Activated T-helper 1 cell treated with Interleukin-2 at 50 U/mL for 16 hours (primary cell): ENCODE results near the gene RPS6KB2.
"Not testable (repeated sequence)": the region's sequence is repeated elsewhere in the genome, so short reads cannot be mapped to it uniquely, and the experiment has no call there.

Experiments
- DNase-seq: peaks from one replicate; pipeline ENCODE4 v3.0.0-alpha.2; 2020; ENCODE audit warnings: low read depth

The RPS6KB2 gene

DNA sequence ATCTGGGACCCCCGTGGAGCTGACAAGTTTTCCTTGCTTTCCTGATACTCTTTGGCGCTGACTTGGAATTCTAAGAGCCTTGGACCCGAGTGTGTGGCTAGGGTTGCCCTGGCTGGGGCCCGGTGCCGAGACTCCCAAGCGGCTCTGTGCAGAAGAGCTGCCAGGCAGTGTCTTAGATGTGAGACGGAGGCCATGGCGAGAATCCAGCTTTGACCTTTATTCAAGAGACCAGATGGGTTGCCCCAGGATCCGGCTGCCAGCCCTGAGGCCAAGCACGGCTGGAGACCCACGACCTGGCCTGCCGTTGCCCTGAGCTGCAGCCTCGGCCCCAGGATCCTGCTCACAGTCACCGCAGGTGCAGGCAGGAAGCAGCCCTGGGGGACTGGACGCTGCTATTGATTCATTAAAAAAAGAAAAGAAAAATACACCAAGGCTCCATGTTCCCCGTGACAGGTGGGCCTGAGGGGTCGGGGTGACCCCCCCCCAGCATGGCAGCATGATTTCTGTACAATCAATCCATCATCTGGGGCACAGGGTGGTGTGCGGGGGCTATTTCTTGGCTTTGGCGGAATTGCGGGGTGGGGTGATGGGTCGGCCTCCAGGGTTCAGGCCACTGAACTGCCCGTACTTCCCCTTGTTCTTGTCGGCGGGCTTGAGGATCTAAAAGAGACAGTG, 30.2 kb upstream of the RPS6KB2 start:
- no peak for DNase-seq

DNA sequence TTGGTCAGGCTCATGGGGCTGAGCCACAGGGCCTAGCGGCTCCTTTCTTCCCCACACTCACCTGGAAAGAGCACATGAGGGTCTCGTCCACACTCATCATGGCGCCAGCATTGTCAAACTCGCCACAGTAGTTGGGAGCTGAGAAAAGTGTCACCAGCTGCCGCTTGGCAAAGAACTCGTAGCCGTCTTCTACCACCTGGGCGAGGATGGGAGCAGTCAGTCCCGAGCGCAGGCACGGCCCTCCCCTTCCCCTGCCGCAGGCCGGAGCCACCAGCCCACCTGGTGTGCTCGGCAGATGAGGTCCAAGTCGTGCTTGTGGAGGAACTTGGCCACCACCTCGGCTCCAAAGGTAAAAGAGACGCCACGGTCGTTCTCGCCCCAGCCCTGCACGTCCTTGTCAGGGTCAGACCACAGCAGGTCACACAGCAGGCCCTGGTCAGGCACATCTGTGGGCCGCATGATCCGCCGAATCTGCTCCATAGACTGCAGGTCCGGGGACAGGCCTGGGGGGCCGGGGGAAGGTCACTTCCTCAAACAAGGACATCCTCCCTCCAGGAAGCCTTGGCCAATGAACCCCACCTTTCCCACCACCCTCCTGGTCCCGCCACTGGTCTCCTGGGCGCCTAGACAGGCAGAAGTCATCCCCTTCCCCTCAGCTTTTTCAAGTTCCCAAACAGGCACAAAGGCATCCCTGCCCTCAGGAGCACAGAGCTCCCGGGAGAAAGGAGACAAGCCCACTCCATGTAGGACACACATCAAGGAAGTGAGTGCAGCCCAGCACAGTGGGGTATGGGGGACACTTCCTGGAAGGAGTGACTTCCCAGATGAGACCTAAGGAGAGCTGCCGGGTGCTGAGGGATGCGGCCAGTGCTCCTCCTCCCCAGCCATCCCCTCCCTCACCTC, 29.4 kb upstream of the RPS6KB2 start:
- DNase-seq, result no peak

DNA sequence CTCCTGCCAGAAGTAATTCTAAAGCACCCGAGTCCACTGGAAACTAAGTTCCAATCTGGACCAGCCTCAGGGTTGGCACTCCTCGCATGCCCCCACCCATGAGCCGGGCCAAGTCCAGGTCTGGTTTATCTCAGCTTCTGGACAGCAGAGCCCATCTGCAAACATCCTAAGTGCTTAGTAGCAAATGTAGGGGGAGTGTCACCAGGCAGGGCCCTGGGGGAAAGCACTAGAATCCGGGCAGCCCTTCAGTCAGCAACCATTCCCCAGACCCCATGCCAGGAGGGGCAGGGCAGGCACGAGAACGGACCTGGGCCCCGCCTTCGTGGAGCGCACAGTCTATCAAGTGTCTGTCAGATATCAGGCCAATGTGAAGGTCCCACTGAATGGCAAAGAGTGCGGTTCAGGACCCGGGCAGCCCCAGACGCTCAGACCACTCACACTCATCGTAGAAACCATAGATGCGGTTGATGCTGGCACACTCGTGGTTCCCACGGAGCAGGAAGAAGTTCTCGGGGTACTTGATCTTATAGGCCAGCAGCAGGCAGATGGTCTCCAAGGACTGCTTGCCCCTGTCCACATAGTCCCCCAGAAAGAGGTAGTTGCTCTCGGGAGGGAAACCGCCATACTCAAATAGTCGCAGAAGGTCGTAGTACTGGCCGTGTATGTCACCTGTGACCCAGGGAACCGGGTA, 27.9 kb upstream of the RPS6KB2 start:
- no peak for DNase-seq

DNA sequence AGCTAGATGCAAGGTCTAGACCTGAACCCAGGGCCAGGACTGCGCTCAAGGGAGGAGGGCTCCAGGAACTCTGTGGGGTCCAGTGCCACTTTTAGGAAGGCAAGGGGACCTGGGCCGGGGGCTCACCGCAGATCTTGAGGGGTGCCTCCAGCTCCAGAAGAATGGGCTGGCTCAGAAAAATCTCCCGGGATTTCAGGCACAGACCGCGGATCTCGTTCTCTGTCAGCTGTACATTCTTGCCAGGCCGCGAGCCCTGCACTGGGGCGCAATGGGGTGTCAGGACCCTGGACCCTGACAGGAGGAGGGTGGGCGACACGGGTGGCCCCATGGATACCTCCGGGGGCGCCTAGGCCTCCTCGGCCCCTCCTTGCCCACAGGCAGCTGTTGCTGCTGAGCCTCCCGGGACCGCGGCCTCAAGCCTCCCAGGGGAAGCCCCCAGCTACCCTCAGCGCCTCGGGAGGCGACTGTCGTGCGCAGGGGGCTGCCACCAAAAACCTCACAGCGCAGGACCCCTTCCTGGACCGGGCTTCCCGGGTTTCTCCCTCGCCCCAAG, 27.3 kb upstream of the RPS6KB2 start:
- no peak for DNase-seq

DNA sequence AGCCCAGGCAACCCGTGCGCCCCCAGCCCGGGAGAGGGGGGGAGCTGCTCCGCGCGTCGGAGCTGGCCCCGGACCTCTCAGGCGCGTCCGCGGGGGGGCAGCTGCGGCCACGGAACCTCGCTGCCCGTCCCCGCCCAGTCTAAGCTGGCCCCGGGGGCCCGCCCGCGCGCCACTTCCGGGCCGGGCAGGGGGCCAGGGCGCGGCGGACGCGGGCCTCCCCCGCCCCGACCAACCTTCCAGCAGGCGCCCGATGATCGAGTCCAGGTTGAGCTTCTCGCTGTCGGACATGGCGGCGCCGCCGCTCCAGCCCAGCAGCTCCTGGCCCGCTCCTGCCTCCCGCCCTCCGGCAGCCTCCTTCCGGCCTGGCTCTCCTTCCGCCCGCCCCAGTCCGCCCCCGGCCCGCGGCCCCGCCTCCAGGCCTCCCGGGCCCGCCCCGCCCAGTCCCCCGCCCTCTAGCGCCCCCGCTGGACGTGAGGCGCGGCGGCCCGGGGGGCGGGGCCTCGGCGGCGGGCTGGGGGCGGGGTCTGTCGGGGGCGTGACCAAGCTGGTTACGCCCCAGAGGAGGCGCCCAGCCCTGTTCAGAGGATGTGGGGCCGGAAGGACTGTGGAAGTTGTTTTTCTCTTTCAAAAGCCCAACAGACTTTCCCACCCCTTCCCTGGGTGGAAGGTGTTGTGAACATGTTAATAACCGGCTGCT, 26.7 kb upstream of the RPS6KB2 start, which contains the start of gene PPP1CA:
Gene PPP1CA, minus strand, starts transcription at position 364 of the 697 bp plus-strand sequence. Its CDS starts 76 bp downstream, at position 288.
- peak; percentile 90 for DNase-seq

DNA sequence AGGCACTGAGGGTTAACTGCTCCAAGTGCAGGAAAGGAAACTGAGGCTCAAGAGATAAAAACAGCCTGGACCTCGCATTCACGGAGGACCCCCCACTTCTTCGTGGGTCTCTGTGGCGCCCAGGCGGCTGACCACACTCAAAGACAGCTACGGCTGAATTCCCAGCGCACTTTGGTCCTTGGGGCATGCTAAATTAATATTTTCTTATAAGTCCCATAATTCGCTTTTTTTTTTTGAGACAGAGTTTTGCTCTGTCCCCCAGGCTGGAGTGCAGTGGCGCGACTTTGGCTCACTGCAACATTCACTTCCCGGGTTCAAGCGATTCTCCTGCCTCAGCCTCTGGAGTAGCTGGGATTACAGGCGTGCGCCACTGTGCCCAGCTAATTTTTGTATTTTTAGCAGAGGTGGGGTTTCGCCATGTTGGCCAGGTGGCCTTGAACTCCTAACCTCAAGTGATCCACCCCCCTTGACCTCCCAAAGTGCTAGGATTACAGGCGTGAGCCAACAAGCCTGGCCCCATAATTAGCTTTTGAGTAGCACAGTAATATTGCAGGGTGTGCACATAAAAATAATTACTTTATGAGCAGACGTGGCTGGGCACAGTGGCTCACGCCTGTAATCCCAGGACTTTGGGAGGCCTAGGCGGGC, 26.0 kb upstream of the RPS6KB2 start:
- DNase-seq, result not testable (repeated sequence)

DNA sequence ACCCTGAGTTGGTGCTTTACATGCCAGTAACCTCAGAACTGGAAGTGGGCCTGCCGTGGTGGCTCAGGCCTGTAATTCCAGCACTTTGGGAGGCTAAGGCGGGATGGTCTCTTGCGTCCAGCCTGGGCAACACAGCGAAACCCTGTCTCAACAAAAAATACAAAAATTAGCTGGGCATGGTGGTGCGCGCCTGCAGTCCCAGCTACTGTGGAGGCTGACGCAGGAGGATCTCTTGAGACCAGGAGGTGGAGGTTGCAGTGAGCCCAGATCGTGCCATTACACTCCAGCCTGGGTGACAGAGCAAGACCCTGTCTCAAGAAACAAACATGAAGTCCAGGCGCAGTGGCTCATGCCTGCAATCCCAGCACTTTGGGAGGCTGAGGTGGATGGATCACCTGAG, 25.2 kb upstream of the RPS6KB2 start:
- DNase-seq, result not testable (repeated sequence)

DNA sequence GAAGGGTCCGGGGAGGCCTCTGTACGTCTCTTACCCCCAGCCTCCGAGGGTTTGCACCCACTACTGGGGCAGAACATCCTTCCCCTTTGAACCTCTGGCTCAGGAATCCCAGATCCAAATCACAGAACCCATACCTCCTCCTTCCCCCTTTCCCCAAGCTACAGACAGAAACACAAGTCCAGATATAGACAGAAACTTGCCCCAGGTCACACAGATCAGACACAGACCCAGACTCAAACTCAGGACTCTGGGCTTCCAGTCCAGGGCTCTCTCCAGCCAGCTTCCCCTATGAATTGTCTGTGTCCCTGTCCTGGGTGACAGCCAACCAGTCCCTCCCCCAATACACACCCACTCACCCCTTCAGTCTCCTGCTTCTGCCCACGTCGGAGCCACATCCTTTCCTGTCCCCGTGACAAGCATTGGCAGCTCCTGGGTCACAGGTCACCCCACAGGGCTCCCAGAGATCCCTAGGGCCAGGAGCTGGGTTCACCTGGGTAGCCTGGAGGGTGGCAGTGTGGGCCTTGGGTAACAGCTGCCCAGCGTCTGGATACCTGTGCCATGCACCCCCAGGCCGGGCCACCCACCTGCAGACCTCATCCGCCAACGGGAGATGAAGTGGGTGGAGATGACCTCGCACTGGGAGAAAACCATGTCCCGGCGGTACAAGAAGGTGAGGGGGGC, 23.6 kb upstream of the RPS6KB2 start:
- DNase-seq, result no peak

DNA sequence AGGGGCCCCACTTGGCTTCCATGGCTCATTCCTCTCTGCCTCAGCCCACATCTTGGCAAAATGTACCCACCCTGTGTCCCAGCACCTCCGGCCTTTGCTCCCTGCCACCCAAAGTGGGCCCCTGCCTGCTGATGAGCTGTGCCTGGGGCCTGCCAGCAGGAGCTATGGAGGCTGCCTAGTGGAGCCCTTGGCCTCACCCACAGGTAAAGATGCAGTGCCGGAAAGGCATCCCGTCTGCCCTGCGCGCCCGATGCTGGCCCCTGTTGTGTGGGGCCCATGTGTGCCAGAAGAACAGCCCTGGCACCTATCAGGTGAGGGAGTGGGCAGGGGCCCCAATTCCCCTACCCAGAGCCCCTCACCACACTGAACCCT, 23.1 kb upstream of the RPS6KB2 start:
- no peak for DNase-seq

DNA sequence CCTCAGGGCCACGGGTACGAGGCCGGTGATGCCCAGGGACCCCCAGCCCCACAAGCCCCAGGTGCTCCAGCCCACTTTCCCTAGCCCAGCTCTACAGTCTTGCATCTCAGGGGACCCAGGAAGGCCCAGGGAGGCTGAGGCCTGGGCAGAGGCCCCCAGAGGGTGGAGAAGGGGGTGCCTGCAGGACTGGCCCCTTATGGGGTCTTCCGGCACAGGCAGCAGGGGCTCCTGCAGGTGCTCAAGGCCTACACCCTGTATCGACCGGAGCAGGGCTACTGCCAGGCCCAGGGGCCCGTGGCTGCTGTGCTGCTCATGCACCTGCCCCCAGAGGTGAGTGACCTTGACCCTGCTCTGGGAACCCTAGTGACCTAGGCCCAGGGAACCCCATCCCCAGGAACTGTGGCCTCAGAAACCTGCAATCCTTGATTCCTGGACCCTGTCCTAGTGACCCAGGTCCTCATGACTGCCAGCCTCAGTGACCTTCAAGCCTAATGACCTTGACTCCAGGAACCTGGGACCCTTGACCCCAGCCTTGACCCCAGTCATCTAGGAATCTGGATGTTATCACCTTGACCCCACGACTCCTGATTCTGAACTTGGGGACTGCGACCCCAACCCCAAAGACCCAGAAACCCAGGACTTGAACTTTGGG, 22.5 kb upstream of the RPS6KB2 start:
- DNase-seq, result no peak

DNA sequence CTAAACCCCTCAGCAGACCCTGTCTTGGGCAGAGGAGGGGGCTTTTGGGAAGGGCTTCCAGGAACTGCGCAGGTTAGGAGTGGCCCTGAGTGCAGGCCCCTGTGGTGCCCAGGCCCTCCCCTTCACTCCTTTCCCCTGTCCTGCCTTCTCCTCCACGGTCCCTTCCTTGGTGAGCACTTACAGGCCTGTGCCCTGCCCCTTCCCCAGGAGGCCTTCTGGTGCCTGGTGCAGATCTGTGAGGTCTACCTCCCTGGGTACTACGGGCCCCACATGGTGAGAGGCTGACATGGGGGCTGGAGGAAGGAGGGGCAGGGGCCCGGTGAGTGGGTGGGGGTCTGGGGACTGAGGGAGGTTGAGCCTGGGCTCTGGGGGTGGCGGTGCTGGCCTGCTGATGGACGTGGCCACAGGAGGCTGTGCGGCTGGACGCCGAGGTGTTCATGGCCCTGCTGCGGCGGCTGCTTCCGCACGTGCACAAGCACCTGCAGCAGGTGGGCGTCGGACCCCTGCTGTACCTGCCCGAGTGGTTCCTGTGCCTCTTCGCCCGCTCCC, 21.8 kb upstream of the RPS6KB2 start:
- DNase-seq, result no peak

DNA sequence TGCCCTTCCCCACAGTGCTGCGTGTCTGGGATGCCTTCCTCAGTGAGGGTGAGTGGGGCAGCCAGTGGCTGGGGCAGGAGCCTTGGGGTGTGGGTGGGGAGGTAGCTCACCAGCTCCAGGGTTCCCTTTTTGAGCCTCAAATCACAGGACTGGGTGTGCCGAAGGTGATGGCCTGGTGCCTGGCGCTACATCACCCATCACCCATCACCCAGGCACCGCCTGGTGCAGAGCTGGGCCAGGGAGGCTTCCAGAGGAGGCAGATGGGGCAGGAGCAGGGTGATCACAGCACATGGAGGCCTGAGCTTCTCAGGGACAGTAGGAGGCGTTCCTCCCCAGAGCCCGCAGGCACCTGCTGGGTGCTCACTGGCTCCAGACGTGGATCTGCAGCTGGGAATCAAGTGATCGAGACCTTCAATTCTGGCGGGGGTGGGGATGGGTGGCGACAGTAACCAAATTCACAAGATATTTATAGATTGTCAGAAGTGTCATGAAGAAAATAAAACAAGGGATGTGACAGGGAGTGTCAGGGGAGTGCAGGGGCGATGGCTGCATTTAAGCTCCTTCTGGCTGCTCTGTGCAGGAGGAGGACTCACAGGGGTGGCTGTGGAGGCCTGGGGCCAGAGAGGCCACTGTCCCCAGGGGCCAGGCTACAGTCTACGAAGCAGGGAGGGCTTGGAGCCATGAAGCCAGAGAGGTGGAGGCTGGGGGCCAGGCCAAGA, 21.2 kb upstream of the RPS6KB2 start:
- DNase-seq, result no peak

DNA sequence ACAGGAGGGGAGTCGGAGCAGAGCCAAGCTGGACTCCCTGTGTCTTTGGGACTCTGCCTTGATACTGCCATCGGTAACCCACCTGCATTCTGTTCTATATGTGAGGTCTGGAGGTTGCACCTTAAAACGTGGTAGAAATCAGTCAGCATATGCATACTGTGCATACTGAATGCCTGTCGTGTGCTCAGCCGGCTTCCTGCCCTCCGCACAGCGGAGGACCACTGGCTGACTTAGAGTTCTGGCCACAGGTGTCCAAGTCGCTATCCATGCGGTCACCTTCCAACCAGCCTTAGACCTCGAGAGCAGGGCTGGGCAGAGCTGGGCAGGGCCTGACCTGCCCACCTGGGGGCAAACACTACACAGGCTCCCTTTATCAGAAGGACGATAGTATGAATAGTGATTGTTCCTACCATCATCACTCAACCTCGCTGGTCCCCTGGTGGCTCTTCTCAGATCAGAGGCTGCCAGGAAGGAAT, 20.6 kb upstream of the RPS6KB2 start:
- DNase-seq, result no peak

DNA sequence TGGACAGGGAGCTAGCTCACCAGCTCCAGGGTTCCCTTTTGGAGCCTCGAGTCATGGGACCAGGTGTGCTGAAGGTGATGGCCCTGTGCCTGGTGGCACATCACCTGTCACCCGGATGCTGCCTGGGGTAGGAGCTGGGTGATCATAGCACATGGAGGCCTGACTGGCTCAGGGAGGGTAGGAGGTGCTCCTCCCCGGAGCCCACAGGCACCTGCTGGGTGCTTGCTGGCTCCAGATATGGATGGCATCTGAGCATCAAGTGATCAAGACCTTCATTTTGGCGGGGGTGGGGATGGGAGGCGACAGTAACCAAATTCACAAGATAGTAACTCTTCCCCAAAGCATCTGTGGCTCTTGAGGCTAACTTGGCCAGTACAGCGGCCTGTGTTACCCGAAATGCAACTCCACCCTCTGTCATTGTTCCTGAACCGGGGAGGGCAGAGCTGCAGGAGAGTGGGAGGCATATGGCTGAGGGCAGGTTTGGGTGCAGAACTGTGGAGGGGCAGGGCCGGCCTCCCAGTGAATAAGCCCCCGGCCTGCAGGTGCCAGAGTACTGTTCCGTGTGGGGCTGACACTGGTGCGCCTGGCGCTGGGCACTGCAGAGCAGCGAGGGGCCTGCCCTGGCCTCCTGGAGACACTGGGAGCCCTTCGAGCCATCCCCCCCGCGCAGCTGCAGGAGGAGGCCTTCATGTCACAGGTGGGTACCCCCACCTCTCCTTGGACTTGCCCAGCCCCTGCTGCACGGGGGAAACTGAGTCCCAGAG, 19.7 kb upstream of the RPS6KB2 start:
- DNase-seq, result no peak

DNA sequence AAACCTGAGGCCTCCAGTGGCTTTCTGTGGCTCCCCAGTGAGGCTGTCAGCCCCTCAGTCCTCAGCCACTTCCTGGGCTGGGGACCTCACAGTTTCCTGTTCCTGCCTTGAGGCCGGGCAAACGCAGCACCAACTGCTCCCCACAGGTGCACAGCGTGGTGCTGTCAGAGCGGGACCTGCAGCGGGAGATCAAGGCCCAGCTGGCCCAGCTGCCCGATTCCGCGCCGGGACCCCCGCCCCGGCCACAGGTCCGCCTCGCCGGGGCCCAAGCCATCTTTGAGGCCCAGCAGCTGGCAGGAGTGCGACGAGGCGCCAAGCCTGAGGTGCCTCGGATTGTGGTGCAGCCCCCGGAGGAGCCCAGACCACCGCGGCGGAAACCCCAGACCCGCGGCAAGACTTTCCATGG, 19.0 kb upstream of the RPS6KB2 start:
- DNase-seq, result peak; percentile 70

DNA sequence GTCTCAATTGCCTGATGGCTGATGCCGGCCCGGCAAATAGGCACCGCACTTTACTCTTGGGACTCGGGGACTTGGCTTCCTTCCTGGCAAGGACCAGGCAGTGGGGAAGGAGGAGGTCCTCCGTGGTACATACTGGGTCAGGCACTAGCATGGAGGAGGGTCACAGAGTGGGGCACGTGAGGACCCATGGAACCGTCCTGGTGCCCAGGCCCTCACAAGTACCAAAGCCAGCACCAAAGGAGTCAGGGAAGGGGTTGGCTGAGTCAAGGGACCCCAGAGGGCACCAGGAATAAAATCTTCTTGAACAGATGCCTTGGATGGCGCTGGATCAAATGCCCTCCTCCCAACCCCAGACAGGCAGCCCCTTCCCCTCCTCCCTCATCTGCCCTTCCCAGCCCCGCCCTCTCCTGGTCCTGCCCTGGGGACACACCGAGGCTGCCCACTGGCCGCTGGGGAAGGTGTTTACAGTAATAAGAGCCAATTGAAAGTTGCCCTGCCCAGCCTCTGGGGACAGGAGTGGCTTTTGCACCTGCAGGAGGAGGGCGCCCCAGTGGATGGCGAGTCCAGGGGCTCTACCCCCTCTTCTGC, 18.4 kb upstream of the RPS6KB2 start:
- DNase-seq, result no peak

DNA sequence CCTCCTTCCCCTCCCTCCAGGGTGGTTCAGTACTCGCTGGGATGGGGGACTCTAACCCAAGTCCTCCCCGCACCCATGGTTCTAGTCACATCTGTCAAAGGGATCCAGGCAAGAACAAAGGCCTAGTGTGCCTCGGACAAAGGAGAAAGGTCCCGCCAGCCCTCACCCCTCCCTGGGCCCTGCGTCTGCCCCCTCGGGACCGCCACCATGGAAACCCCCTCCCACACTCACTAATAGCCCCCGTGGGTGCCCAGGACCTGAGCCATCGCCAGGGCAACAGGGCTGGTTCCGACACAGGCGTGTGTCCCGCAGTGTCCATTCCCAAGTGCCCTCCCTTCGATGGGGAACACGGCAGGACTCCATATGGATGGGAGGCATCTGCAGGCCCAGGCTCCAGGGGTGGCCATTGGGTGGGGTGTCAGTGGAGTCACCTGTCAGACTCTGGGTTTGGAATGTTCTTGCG, 17.9 kb upstream of the RPS6KB2 start:
- DNase-seq, result no peak
